Muscle of back (tissue), 13 donors: ENCODE measurements around the gene NAP1L2. TPM values are rescaled to one million over a fixed set of nuclear protein-coding genes. Genes with fewer than 3 reads are reported as not detected.
A peak's percentile ranks its signal among the peaks of the same experiment; 100 is the strongest.
"Not testable (repeated sequence)": the region's sequence is repeated elsewhere in the genome, so short reads cannot be mapped to it uniquely, and the experiment has no call there.

Source experiments
- DNase-seq, 3 donors: peaks; one replicate each; pipeline versions ENCODE4 v3.0.0 to v3.0.0-alpha.2; 2013
- long read RNA-seq, 9 donors: transcript quantifications; one replicate each; lab custom pipeline, GENCODE V29; 2026
- polyA plus RNA-seq, 10 donors: library from polyadenylated mRNA; unstranded; fragments of 120-200 nt; gene quantifications; one replicate each; pipeline ENCODE4 v1.2.1, GENCODE V29; 2013; ENCODE audit not compliant: insufficient read length in 10 of 10

Gene NAP1L2, protein sequence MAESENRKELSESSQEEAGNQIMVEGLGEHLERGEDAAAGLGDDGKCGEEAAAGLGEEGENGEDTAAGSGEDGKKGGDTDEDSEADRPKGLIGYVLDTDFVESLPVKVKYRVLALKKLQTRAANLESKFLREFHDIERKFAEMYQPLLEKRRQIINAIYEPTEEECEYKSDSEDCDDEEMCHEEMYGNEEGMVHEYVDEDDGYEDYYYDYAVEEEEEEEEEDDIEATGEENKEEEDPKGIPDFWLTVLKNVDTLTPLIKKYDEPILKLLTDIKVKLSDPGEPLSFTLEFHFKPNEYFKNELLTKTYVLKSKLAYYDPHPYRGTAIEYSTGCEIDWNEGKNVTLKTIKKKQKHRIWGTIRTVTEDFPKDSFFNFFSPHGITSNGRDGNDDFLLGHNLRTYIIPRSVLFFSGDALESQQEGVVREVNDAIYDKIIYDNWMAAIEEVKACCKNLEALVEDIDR
- 1 to 10 TPM in 7 of 10 donors, under 1 TPM in 3; 0.56 to 1.9 (median 1.3) TPM for polyA plus RNA-seq
- long read RNA-seq, donor 1 = 0 reads
- long read RNA-seq, donor 2 = 0 reads
- long read RNA-seq, donor 3 = 0 reads
- long read RNA-seq, donor 4, partial matches to known transcripts = 0 of 1 reads
- long read RNA-seq, donor 4, other reads (novel, unspliced or antisense) = 0 of 1 reads
- long read RNA-seq, donor 5, partial matches to known transcripts = 0 of 2 reads
- long read RNA-seq, donor 5, other reads (novel, unspliced or antisense) = 0 of 2 reads
- long read RNA-seq, donor 6, partial matches to known transcripts = 0 of 1 reads
- long read RNA-seq, donor 6, other reads (novel, unspliced or antisense) = 0 of 1 reads
- long read RNA-seq, donor 7, partial matches to known transcripts = 0 of 4 reads
- long read RNA-seq, donor 7, other reads (novel, unspliced or antisense) = 0 of 4 reads
- long read RNA-seq, donor 8, partial matches to known transcripts = 0 of 2 reads
- long read RNA-seq, donor 8, other reads (novel, unspliced or antisense) = 0 of 2 reads
- long read RNA-seq, donor 9 = 0 reads

GRCh38 chrX:73214426-73215094 is at the start of gene NAP1L2:
Gene NAP1L2 (minus strand): TSS chrX:73214851. CDS start chrX:73214492, 359 bp downstream.
- DNase-seq = peak; percentile 25 to 71 (median 25)

DNA sequence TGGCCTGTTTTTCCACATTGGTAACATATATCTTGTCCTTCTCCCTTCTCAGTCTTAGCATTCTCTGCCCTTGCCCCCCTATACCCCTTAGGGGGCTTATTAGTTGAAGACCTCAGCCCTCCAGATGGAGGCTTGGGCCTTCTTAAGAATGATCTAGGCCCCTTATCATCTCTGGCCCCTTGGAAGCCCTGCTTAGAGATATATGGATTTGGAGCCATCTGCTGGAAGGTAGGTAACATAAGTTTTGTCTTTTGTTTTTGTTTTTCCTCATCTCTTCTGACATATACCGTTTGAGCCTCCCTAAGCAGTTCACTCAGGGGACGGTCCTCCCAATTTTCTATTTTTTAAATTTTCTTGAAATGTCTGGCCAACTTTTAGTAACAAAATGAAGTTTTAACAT is 48.3 kb upstream of the NAP1L2 start:
- peak in 1 of 3 donors; percentile 1 for DNase-seq

DNA sequence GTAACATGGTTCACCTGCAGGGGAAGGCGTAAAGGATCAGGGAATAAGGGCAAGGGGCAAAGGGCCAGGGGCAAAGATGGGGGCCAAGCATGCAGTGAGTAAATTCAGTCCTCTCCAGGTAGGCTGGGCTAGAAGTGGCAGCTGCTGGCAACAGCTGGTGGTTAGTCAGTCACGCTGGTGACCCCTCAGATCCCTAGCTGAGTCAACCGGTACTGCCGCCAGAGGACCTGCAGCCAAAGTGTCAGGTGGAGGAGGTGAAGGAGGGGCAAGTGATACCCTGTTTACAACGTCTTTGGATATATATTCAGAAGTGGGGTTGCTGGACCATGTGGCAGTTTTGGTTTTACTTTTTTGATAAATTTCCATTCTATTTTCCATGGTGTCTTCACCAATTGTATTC is 24.6 kb upstream of the NAP1L2 start:
- DNase-seq = no peak

DNA sequence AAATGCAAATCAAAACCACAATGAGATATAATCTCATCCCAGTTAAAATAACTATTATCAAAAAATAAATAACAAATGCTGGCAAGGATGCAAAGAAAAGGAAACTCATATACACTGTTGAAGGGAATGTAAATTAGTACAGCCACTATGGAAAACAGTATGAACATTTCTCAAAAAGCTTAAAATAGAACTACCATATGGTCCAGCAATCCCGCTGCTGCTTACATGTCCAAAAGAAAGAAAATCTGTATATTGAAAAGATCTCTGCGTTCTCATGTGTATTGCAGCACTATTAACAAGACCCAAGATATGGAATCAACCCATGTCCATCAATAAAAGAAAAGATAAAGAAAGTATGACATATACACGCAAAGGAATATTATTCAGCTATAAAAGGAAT is 3.0 kb upstream of the NAP1L2 start:
- no peak for DNase-seq

GRCh38 chrX:73215246-73215645 is 595 bp upstream of the NAP1L2 start:
- no peak for DNase-seq

DNA sequence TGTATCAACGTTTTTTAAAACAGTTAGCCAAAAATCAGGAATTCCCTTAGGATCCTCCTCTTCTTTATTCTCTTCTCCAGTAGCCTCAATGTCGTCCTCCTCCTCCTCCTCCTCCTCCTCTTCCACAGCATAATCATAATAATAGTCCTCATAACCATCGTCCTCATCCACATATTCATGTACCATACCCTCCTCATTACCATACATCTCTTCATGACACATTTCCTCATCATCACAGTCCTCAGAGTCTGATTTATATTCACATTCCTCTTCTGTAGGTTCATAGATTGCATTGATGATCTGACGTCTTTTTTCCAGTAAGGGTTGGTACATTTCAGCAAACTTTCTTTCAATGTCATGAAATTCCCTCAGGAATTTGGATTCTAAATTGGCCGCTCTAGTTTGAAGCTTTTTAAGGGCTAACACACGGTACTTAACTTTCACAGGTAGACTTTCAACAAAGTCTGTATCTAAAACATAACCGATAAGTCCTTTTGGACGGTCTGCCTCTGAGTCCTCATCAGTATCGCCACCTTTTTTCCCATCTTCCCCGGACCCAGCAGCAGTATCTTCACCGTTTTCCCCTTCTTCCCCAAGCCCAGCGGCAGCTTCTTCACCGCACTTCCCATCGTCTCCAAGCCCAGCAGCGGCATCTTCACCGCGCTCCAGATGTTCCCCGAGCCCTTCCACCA is 771 bp downstream of the NAP1L2 start:
- DNase-seq = no peak

- DNase-seq = no peak
Observed at GRCh38 chrX:73206366-73206765, 8.3 kb downstream of the NAP1L2 start.

DNA sequence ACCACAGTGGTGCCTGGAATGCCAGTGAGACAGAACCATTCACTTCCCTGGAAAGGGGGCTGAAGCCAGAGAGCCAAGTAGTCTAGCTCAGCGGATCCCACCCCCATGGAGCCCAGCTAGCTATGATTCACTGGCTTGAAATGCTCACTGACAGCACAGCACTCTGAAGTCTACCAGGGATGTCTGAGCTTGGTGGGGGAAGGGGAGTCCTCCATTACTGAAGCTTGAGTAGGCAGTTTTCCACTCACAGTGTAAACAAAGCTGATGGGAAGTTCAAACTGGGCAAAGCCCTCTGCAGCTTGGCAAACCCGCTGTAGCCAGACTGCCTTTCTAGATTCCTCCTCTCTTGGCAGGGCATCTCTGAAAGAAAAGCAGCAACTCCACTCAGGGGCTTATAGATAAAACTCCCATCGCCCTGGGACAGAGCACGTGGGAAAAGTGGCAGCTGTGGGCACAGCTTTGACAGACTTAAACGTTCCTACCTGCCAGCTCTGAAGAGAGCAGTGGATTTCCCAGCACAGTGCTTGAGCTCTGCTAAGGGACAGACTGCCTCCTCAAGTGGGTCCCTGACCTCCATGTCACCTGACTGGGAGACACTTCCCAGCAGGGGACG is 32.0 kb downstream of the NAP1L2 start:
- no peak for DNase-seq

- DNase-seq = not testable (repeated sequence)
Observed at GRCh38 chrX:73168945-73169344, 45.7 kb downstream of the NAP1L2 start.

Other genes starting within 250 kb of the NAP1L2 start
- not detected for gene PABPC1L2B, start 211.9 kb downstream of the NAP1L2 start, polyA plus RNA-seq
- under 1 TPM in 1 of 10 donors, not detected in 9; 0.10 TPM for gene PABPC1L2A, start 135.3 kb downstream of the NAP1L2 start, polyA plus RNA-seq
- not detected for gene CDX4, start 232.2 kb upstream of the NAP1L2 start, polyA plus RNA-seq